KMS-11 (cell line): ENCODE results near the gene SERINC3.

Source experiments
- H2AFZ ChIP-seq: fragments of 200-600 bp; sonication (generic); 2 replicates; pipeline ENCODE4 v1.6.1; 2016; ENCODE audit warnings: antibody characterized with exemption, mixed run types, low read depth
- H3K27ac ChIP-seq: fragments of 200-600 bp; sonication (generic); 2 replicates; pipeline ENCODE4 v1.6.1; 2016; ENCODE audit warnings: mild to moderate bottlenecking, mixed run types
- H3K27me3 ChIP-seq: fragments of 200-600 bp; sonication (generic); 2 replicates; pipeline ENCODE4 v1.6.1; 2017; ENCODE audit warnings: mild to moderate bottlenecking, low read depth, mixed run types, moderate library complexity; ENCODE audit not compliant: insufficient read depth
- H3K36me3 ChIP-seq: fragments of 200-600 bp; sonication (generic); 2 replicates; pipeline ENCODE4 v1.6.1; 2017; ENCODE audit warnings: mild to moderate bottlenecking, mixed run types; ENCODE audit not compliant: insufficient read depth
- H3K4me1 ChIP-seq: fragments of 200-600 bp; sonication (generic); 2 replicates; pipeline ENCODE4 v1.6.1; 2016; ENCODE audit warnings: mild to moderate bottlenecking, low read depth, mixed run types; ENCODE audit not compliant: poor library complexity, severe bottlenecking
- H3K4me2 ChIP-seq: fragments of 200-600 bp; sonication (generic); 2 replicates; pipeline ENCODE4 v1.7.0; 2016; ENCODE audit warnings: mild to moderate bottlenecking, mixed run types
- H3K4me3 ChIP-seq: fragments of 200-600 bp; sonication (generic); IDR thresholded peaks from 2 replicates; pipeline ENCODE4 v1.6.1; 2017; ENCODE audit warnings: low read depth, low read length, mixed read lengths; ENCODE audit not compliant: insufficient read depth
- H3K79me2 ChIP-seq: fragments of 200-600 bp; sonication (generic); 2 replicates; pipeline ENCODE4 v1.6.1; 2016; ENCODE audit warnings: low read depth, mixed run types; ENCODE audit not compliant: insufficient read depth
- H3K9ac ChIP-seq: fragments of 200-600 bp; sonication (generic); 2 replicates; pipeline ENCODE4 v1.6.1; 2016; ENCODE audit warnings: mild to moderate bottlenecking, mixed run types
- H4K20me1 ChIP-seq: fragments of 200-600 bp; sonication (generic); 2 replicates; pipeline ENCODE4 v1.6.1; 2016; ENCODE audit warnings: mild to moderate bottlenecking, mixed run types; ENCODE audit not compliant: insufficient read depth
- CTCF ChIP-seq: fragments of 200-600 bp; sonication (generic); conservative IDR thresholded peaks from 2 replicates; pipeline ENCODE4 v1.6.1; 2017; ENCODE audit warnings: low read depth, mild to moderate bottlenecking, antibody characterized with exemption, low read length, moderate library complexity, mixed read lengths

SERINC3 gene

GRCh38 chr20:44552950-44553908 is 31.4 kb upstream of the SERINC3 start:
- no peak overlapping the region for H3K4me3 ChIP-seq
- H3K27ac ChIP-seq, result no peak overlapping the region
- no peak overlapping the region for H3K9ac ChIP-seq
- TF ChIP-seq CTCF, result no peak
- H2AFZ ChIP-seq, result no peak overlapping the region
- no peaks in the 10 kb centered on the region for H4K20me1 ChIP-seq
- H3K79me2 ChIP-seq, result no peaks in the 10 kb centered on the region
- H3K27me3 ChIP-seq, result no peaks in the 10 kb centered on the region; the same call in 1 of the 2 replicates
- H3K4me1 ChIP-seq, result no peaks in the 10 kb centered on the region
- H3K36me3 ChIP-seq, result no peaks in the 10 kb centered on the region
- H3K4me2 ChIP-seq, result no peak overlapping the region

- H3K4me1 ChIP-seq, result no peaks in the 10 kb centered on the region
- H3K4me2 ChIP-seq, result no peak overlapping the region
- no peak for TF ChIP-seq CTCF
- H3K9ac ChIP-seq, result no peak overlapping the region
- no peak overlapping the region for H2AFZ ChIP-seq
- H4K20me1 ChIP-seq, result no peaks in the 10 kb centered on the region
- H3K27ac ChIP-seq, result no peak overlapping the region
- H3K79me2 ChIP-seq, result no peaks in the 10 kb centered on the region
- H3K36me3 ChIP-seq, result no peaks in the 10 kb centered on the region
- no peak overlapping the region for H3K4me3 ChIP-seq
- H3K27me3 ChIP-seq, result no peaks in the 10 kb centered on the region
Observed at GRCh38 chr20:44552568-44552949, 30.7 kb upstream of the SERINC3 start.

GRCh38 chr20:44552050-44552449 is 30.2 kb upstream of the SERINC3 start:
- no peak overlapping the region for H2AFZ ChIP-seq
- no peaks in the 10 kb centered on the region for H3K27me3 ChIP-seq
- no peak overlapping the region for H3K27ac ChIP-seq
- H3K36me3 ChIP-seq, result no peaks in the 10 kb centered on the region
- no peak for TF ChIP-seq CTCF
- no peaks in the 10 kb centered on the region for H3K4me1 ChIP-seq
- H3K4me3 ChIP-seq, result no peak overlapping the region
- no peaks in the 10 kb centered on the region for H3K79me2 ChIP-seq
- H3K9ac ChIP-seq, result no peak overlapping the region
- H4K20me1 ChIP-seq, result no peaks in the 10 kb centered on the region
- no peak overlapping the region for H3K4me2 ChIP-seq

- H3K27me3 ChIP-seq, result no peaks in the 10 kb centered on the region
Observed at GRCh38 chr20:44549123-44549522, 27.3 kb upstream of the SERINC3 start.

More at GRCh38 chr20:44549123-44549522, 27.3 kb upstream of the SERINC3 start:
- no peak overlapping the region for H3K4me2 ChIP-seq
- H3K4me3 ChIP-seq, result no peak overlapping the region
- no peak overlapping the region for H3K9ac ChIP-seq
- no peak overlapping the region for H3K27ac ChIP-seq
- no peaks in the 10 kb centered on the region for H4K20me1 ChIP-seq
- no peaks in the 10 kb centered on the region for H3K79me2 ChIP-seq
- no peaks in the 10 kb centered on the region for H3K4me1 ChIP-seq
- no peak for TF ChIP-seq CTCF
- H2AFZ ChIP-seq, result no peak overlapping the region
- no peaks in the 10 kb centered on the region for H3K36me3 ChIP-seq
